HCT116 (cell line): ENCODE results near the gene FAM43B. TPM values are rescaled to one million over a fixed set of nuclear protein-coding genes. Genes with fewer than 3 reads are reported as not detected.

Source experiments
- ATAC-seq: fragments of 200-7000 bp; cut with Tn5 transposase; 2 replicates; pipeline ENCODE4 v1.9.1; 2020; ENCODE audit warnings: mild to moderate bottlenecking, moderate library complexity
- BruUV-seq: library from RNA; stranded (reverse); fragments of 400-500 nt; replicated peaks from 2 replicates; lab custom pipeline; 2021; lab: Mats Ljungman, UMichigan
- CTCF ChIA-PET: fragments of 300-600 bp; sonication (Branson Sonifier 250); formaldehyde crosslinking; loops from one replicate; lab custom pipeline; 2021; ENCODE audit warnings: antibody characterized with exemption; lab: Charles Lee
- POLR2A ChIA-PET: fragments of 300-600, 350-600 bp; sonication (Branson Sonifier 250); formaldehyde crosslinking; loops from one replicate; lab custom pipeline; 2021; ENCODE audit warnings: antibody characterized with exemption; lab: Charles Lee
- RAD21 ChIA-PET, 2 experiments: fragments of 300-600 bp; sonication (Branson Sonifier 250); formaldehyde crosslinking; loops; one replicate each; lab custom pipeline; 2023; ENCODE audit warnings: low total read pairs in 2 of 2; ENCODE audit not compliant: uncharacterized antibody in 2 of 2, unreplicated experiment in 2 of 2, low non-redundant PET in 1 of 2; lab: Charles Lee
- DNase-seq: peaks from one replicate; pipeline ENCODE4 v3.0.0-alpha.2; 2010; ENCODE audit warnings: low read depth, low spot score
- H2AFZ ChIP-seq: fragments of 200-600 bp; shearing (Covaris generic), sonication (generic); 2 replicates; pipeline ENCODE4 v1.6.1; 2017; ENCODE audit warnings: low read depth, mixed run types, mixed read lengths, antibody characterized with exemption, low read length; ENCODE audit not compliant: poor library complexity, severe bottlenecking
- H3K27ac ChIP-seq: 2 replicates; pipeline ENCODE4 v1.5.1; 2012; ENCODE audit warnings: low read depth, low read length
- H3K27me3 ChIP-seq: fragments of 200-600 bp; sonication (generic); 2 replicates; pipeline ENCODE4 v1.6.1; 2016; ENCODE audit warnings: mixed run types, low read length, mixed read lengths; ENCODE audit not compliant: insufficient read depth
- H3K36me3 ChIP-seq, 2 experiments: fragments of 200-500 bp in 1 of 2; fragments of 200-600 bp in 1 of 2; sonication (Bioruptor generic) in 1 of 2; sonication (generic) in 1 of 2; 2 replicates each; pipeline versions ENCODE4 v1.5.1 to v1.6.1; 2014 to 2016; ENCODE audit warnings: low read length in 2 of 2, inconsistent platforms in 1 of 2, mixed read lengths in 1 of 2, mixed run types in 1 of 2; ENCODE audit not compliant: insufficient read depth in 2 of 2, control insufficient read depth in 1 of 2
- H3K4me1 ChIP-seq, 2 experiments: fragments of 200-600 bp in 1 of 2; sonication (generic) in 1 of 2; 2 replicates each; pipeline versions ENCODE4 v1.5.1 to v1.6.1; 2012 to 2017; ENCODE audit warnings: low read length in 2 of 2, inconsistent platforms in 1 of 2, mild to moderate bottlenecking in 1 of 2, mixed read lengths in 1 of 2, mixed run types in 1 of 2, moderate library complexity in 1 of 2; ENCODE audit not compliant: insufficient read depth in 2 of 2, control insufficient read depth in 1 of 2
- H3K4me2 ChIP-seq: fragments of 200-600 bp; sonication (generic); 2 replicates; pipeline ENCODE4 v1.6.1; 2017; ENCODE audit warnings: mixed run types, low read length, mixed read lengths
- H3K4me3 ChIP-seq, 2 experiments: fragments of 200-600 bp in 1 of 2; sonication (generic) in 1 of 2; replicated peaks in 1 of 2; 2 replicates each; pipeline ENCODE4 v1.5.1; 2011 to 2016; ENCODE audit warnings: low read length in 2 of 2, control low read depth in 1 of 2, low read depth in 1 of 2, mild to moderate bottlenecking in 1 of 2, mixed read lengths in 1 of 2, mixed run types in 1 of 2
- H3K79me2 ChIP-seq: fragments of 200-600 bp; sonication (generic); 2 replicates; pipeline ENCODE4 v1.6.1; 2017; ENCODE audit warnings: mild to moderate bottlenecking, mixed run types, low read length, moderate library complexity, mixed read lengths; ENCODE audit not compliant: insufficient read depth
- H3K9ac ChIP-seq: fragments of 200-600 bp; sonication (generic); 2 replicates; pipeline ENCODE4 v1.6.1; 2016; ENCODE audit warnings: low read length, mixed read lengths
- H3K9me2 ChIP-seq: fragments of 200-600 bp; sonication (generic), shearing (Covaris generic); 2 replicates; pipeline ENCODE4 v1.6.1; 2017; ENCODE audit warnings: mixed run types, mild to moderate bottlenecking, moderate library complexity; ENCODE audit not compliant: insufficient read depth
- H3K9me3 ChIP-seq, 2 experiments: fragments of 200-500 bp in 1 of 2; fragments of 200-600 bp in 1 of 2; sonication (Bioruptor generic) in 1 of 2; sonication (generic) in 1 of 2; 2 replicates each; pipeline ENCODE4 v1.6.1; 2014 to 2017; ENCODE audit warnings: low read length in 2 of 2, mixed read lengths in 2 of 2, inconsistent platforms in 1 of 2, low read depth in 1 of 2, mild to moderate bottlenecking in 1 of 2, mixed run types in 1 of 2, moderate library complexity in 1 of 2; ENCODE audit not compliant: control insufficient read depth in 1 of 2, insufficient read depth in 1 of 2
- H4K20me1 ChIP-seq: fragments of 200-600 bp; sonication (generic), shearing (Covaris generic); 2 replicates; pipeline ENCODE4 v1.6.1; 2017; ENCODE audit warnings: mixed run types, mild to moderate bottlenecking, moderate library complexity; ENCODE audit not compliant: insufficient read depth
- ATF3 ChIP-seq: IDR thresholded peaks from 2 replicates; pipeline ENCODE4 v1.6.1; 2012
- CBX3 ChIP-seq: IDR thresholded peaks from 2 replicates; pipeline ENCODE4 v1.6.1; 2012; ENCODE audit warnings: low read depth
- CEBPB ChIP-seq: IDR thresholded peaks from 2 replicates; pipeline ENCODE4 v1.6.1; 2012; ENCODE audit warnings: low read depth
- EGR1 ChIP-seq: IDR thresholded peaks from 2 replicates; pipeline ENCODE4 v1.6.1; 2012; ENCODE audit warnings: low read depth
- ELF1 ChIP-seq: IDR thresholded peaks from 2 replicates; pipeline ENCODE4 v1.6.1; 2012; ENCODE audit warnings: low read depth, borderline replicate concordance
- EZH2 ChIP-seq: fragments of 200-600 bp; sonication (generic); IDR thresholded peaks from 2 replicates; pipeline ENCODE4 v1.6.1; 2017; ENCODE audit warnings: antibody characterized with exemption, mixed run types
- JUND ChIP-seq: IDR thresholded peaks from 2 replicates; pipeline ENCODE4 v1.6.1; 2012
- POLR2A ChIP-seq: IDR thresholded peaks from 2 replicates; pipeline ENCODE4 v1.7.0; 2011; ENCODE audit warnings: borderline replicate concordance; ENCODE audit not compliant: insufficient read depth, insufficient read length; ENCODE audit errors: extremely low read depth
- POLR2AphosphoS5 ChIP-seq: IDR thresholded peaks from 2 replicates; pipeline ENCODE4 v1.6.1; 2011; ENCODE audit warnings: mild to moderate bottlenecking, low read depth, low read length, moderate library complexity
- RAD21 ChIP-seq: IDR thresholded peaks from 2 replicates; pipeline ENCODE4 v1.6.1; 2012; ENCODE audit warnings: low read depth, mild to moderate bottlenecking
- SP1 ChIP-seq: IDR thresholded peaks from 2 replicates; pipeline ENCODE4 v1.6.1; 2012; ENCODE audit warnings: low read depth
- TCF7L2 ChIP-seq: IDR thresholded peaks from 2 replicates; pipeline ENCODE4 v1.7.0; 2011; ENCODE audit warnings: borderline replicate concordance, inconsistent platforms; ENCODE audit not compliant: insufficient read depth, insufficient read length; ENCODE audit errors: extremely low read depth
- ZBTB33 ChIP-seq: IDR thresholded peaks from 2 replicates; pipeline ENCODE4 v1.6.1; 2011; ENCODE audit warnings: mild to moderate bottlenecking, low read length, moderate library complexity; ENCODE audit not compliant: insufficient replicate concordance; ENCODE audit errors: extremely low read depth
- ZFX ChIP-seq: fragments of 450-650 bp; IDR thresholded peaks from 2 replicates; pipeline ENCODE4 v1.6.1; 2017
- ZNF274 ChIP-seq: fragments of 200-500 bp; sonication (Bioruptor generic); IDR thresholded peaks from 2 replicates; pipeline ENCODE4 v1.6.1; 2014; ENCODE audit warnings: mild to moderate bottlenecking, low read depth, low read length, inconsistent platforms
- intact Hi-C: fragments of 100-400 bp; cut with micrococcal nuclease; formaldehyde crosslinking; loops from 2 replicates; pipeline ENCODE4 v1.10.0; 2022
- total RNA-seq: library from RNA; stranded (reverse); gene quantifications from one replicate; pipeline ENCODE4 v1.2.1, GENCODE V29; 2021; ENCODE audit not compliant: unreplicated experiment
- TF ChIP-seq, protein P1 (sequence below): IDR thresholded peaks from 2 replicates; pipeline ENCODE4 v1.6.1; 2012; ENCODE audit warnings: low read depth

The FAM43B gene
- total RNA-seq, 1 experiment from 2014 or later: not detected

DNA sequence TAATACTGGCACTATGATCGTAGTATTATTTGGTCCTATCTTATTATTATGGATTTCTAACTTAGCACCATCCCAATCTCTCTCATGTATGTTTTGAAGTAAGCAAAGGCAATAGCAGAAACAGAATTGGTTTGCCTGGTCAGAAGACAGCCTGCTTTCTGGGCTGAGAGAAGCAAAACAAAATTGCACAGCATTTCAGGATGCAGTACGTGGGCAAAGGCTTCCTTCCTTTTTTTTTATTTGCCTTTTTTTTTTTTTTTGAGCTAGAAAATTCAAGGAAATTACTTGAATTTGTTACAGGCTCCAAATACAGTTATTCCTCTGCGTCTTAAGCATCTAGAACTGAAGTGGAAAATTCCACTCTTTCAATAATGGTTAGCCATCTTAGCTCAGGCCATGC, 45.3 kb downstream of the FAM43B start:
- ChIA-PET POLR2A (no interaction called here), CTCF (no interaction called here), RAD21 (no interaction called here)
- no peak overlapping the region for H2AFZ ChIP-seq
- peaks cover 8 to 25% of the 10 kb centered on the region in 2 experiments for H3K4me1 ChIP-seq
- ATAC-seq (no peak), DNase-seq (no peak)
- BruUV-seq: no TSS peak
- H3K4me2 ChIP-seq: no peak overlapping the region
- no peaks in the 10 kb centered on the region for H4K20me1 ChIP-seq
- no peaks in the 10 kb centered on the region for H3K9me2 ChIP-seq
- no peak overlapping the region for H3K9ac ChIP-seq
- TF ChIP-seq, protein P1, sequence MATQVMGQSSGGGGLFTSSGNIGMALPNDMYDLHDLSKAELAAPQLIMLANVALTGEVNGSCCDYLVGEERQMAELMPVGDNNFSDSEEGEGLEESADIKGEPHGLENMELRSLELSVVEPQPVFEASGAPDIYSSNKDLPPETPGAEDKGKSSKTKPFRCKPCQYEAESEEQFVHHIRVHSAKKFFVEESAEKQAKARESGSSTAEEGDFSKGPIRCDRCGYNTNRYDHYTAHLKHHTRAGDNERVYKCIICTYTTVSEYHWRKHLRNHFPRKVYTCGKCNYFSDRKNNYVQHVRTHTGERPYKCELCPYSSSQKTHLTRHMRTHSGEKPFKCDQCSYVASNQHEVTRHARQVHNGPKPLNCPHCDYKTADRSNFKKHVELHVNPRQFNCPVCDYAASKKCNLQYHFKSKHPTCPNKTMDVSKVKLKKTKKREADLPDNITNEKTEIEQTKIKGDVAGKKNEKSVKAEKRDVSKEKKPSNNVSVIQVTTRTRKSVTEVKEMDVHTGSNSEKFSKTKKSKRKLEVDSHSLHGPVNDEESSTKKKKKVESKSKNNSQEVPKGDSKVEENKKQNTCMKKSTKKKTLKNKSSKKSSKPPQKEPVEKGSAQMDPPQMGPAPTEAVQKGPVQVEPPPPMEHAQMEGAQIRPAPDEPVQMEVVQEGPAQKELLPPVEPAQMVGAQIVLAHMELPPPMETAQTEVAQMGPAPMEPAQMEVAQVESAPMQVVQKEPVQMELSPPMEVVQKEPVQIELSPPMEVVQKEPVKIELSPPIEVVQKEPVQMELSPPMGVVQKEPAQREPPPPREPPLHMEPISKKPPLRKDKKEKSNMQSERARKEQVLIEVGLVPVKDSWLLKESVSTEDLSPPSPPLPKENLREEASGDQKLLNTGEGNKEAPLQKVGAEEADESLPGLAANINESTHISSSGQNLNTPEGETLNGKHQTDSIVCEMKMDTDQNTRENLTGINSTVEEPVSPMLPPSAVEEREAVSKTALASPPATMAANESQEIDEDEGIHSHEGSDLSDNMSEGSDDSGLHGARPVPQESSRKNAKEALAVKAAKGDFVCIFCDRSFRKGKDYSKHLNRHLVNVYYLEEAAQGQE: no peak
- TF ChIP-seq POLR2A: no peak
- no peak for TF ChIP-seq ZNF274
- TF ChIP-seq JUND: no peak
- H3K4me3 ChIP-seq: no peak overlapping the region
- H3K79me2 ChIP-seq: no peaks in the 10 kb centered on the region
- intact Hi-C loops: no loop called here
- no peak overlapping the region for H3K27ac ChIP-seq
- no peaks in the 10 kb centered on the region for H3K27me3 ChIP-seq
- no peaks in the 10 kb centered on the region for H3K9me3 ChIP-seq
- no peaks in the 10 kb centered on the region for H3K36me3 ChIP-seq

- BruUV-seq: no TSS peak
- H3K4me3 ChIP-seq: no peak overlapping the region
- peaks cover 17 to 51% of the 10 kb centered on the region in 2 experiments for H3K4me1 ChIP-seq
- H3K9me3 ChIP-seq: no peaks in the 10 kb centered on the region; a peak in 1 of 4 replicates
- H3K9me2 ChIP-seq: no peaks in the 10 kb centered on the region
- ATAC-seq (no peak), DNase-seq (no peak)
- RAD21 ChIA-PET: no interaction called here
- H3K27me3 ChIP-seq: no peaks in the 10 kb centered on the region
- H4K20me1 ChIP-seq: no peaks in the 10 kb centered on the region
- H3K36me3 ChIP-seq: no peaks in the 10 kb centered on the region
- H2AFZ ChIP-seq: no peak overlapping the region
- H3K27ac ChIP-seq: no peak overlapping the region
- no peak overlapping the region for H3K9ac ChIP-seq
- intact Hi-C loops: no loop called here
- H3K4me2 ChIP-seq: no peak overlapping the region
- CTCF ChIA-PET: no interaction called here
- TF ChIP-seq JUND (no peak), SP1 (no peak), EGR1 (no peak), ATF3 (no peak), ELF1 (no peak), POLR2AphosphoS5 (no peak), POLR2A (no peak), ZBTB33 (no peak), CEBPB (no peak), RAD21 (no peak), CBX3 (no peak), TCF7L2 (no peak), ZFX (no peak), EZH2 (no peak)
- POLR2A ChIA-PET: interaction anchor here (2.1 kb wide), 1 partner anchor 11 kb away, joined by 6 read pairs; the partner anchor contains the start of gene CDA
- H3K79me2 ChIP-seq: no peaks in the 10 kb centered on the region
Measured at GRCh38 chr1:20600156-20600555, 47.8 kb downstream of the FAM43B start.
